HCT116 (cell line): Measurements from ENCODE around the gene LRP2.

Source experiments
- CTCF ChIP-seq, 3 experiments: fragments of 200-600 bp in 1 of 3; sonication (generic) in 1 of 3; IDR thresholded peaks in 2 of 3; conservative IDR thresholded peaks in 1 of 3; 2 replicates each; pipeline ENCODE4 v1.5.1; 2012 to 2017; ENCODE audit warnings: low read depth in 2 of 3, low read length in 2 of 3, antibody characterized with exemption in 1 of 3, borderline replicate concordance in 1 of 3, control low read depth in 1 of 3, mild to moderate bottlenecking in 1 of 3, mixed read lengths in 1 of 3, mixed run types in 1 of 3, moderate library complexity in 1 of 3; ENCODE audit not compliant: insufficient read depth in 1 of 3
- EZH2 ChIP-seq: fragments of 200-600 bp; sonication (generic); IDR thresholded peaks from 2 replicates; pipeline ENCODE4 v1.6.1; 2017; ENCODE audit warnings: antibody characterized with exemption, mixed run types
- EZH2phosphoT487 ChIP-seq: fragments of 200-600 bp; IDR thresholded peaks from 2 replicates; pipeline ENCODE4 v1.6.1; 2018; ENCODE audit warnings: antibody characterized with exemption, borderline replicate concordance
- FOSL1 ChIP-seq: IDR thresholded peaks from 2 replicates; pipeline ENCODE4 v1.6.1; 2012; ENCODE audit warnings: low read depth
- MAX ChIP-seq: IDR thresholded peaks from 2 replicates; pipeline ENCODE4 v1.6.1; 2012
- POLR2A ChIP-seq: IDR thresholded peaks from 2 replicates; pipeline ENCODE4 v1.7.0; 2011; ENCODE audit warnings: borderline replicate concordance; ENCODE audit not compliant: insufficient read depth, insufficient read length; ENCODE audit errors: extremely low read depth
- RAD21 ChIP-seq: IDR thresholded peaks from 2 replicates; pipeline ENCODE4 v1.6.1; 2012; ENCODE audit warnings: low read depth, mild to moderate bottlenecking
- SIN3A ChIP-seq: IDR thresholded peaks from 2 replicates; pipeline ENCODE4 v1.6.1; 2012; ENCODE audit warnings: low read depth
- SRF ChIP-seq: IDR thresholded peaks from 2 replicates; pipeline ENCODE4 v1.6.1; 2012; ENCODE audit warnings: low read depth
- TCF7L2 ChIP-seq: IDR thresholded peaks from 2 replicates; pipeline ENCODE4 v1.7.0; 2011; ENCODE audit warnings: borderline replicate concordance, inconsistent platforms; ENCODE audit not compliant: insufficient read depth, insufficient read length; ENCODE audit errors: extremely low read depth
- YY1 ChIP-seq: IDR thresholded peaks from 2 replicates; pipeline ENCODE4 v1.6.1; 2011; ENCODE audit warnings: low read length, low read depth, moderate library complexity, mild to moderate bottlenecking; ENCODE audit not compliant: insufficient replicate concordance; ENCODE audit errors: extremely low read depth
- ZNF274 ChIP-seq: fragments of 200-500 bp; sonication (Bioruptor generic); IDR thresholded peaks from 2 replicates; pipeline ENCODE4 v1.6.1; 2014; ENCODE audit warnings: mild to moderate bottlenecking, low read depth, low read length, inconsistent platforms
- TF ChIP-seq, protein P1 (sequence below): IDR thresholded peaks from 2 replicates; pipeline ENCODE4 v1.6.1; 2012

DNA sequence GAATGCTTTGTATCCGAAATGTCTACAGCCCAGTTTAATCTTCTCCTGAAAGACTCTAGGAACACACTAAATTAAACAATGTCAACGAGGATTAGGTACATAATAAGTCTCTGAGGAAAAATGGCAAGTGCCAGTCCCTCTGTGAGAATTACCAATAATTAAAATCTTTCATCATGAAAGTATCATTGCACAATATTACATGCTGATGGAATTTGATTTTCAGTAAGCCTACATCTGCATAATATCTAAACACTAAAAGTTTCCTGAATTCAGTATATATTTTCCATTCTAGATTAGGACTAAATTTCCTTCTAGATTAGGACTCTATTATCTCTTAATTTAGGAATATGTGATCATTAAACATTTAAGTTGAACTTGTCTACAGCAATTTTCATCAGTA, 132.1 kb downstream of the LRP2 start:
- TF ChIP-seq CTCF (IDR thresholded peaks at IDR 0.05 in 2 of 3, conservative IDR thresholded peaks at IDR 0.05 in 1 of 3; ENCODE audit: borderline replicate concordance in 1 of 3, insufficient read depth in 1 of 3, low read depth in 2 of 3, low read length in 2 of 3), result no peak
- no peak for TF ChIP-seq SRF
- no peak for TF ChIP-seq EZH2
- TF ChIP-seq POLR2A, result no peak
- TF ChIP-seq TCF7L2, result no peak
- TF ChIP-seq MAX, result no peak
- no peak for TF ChIP-seq EZH2phosphoT487
- no peak for TF ChIP-seq ZNF274
- no peak for TF ChIP-seq FOSL1
- TF ChIP-seq, protein P1, sequence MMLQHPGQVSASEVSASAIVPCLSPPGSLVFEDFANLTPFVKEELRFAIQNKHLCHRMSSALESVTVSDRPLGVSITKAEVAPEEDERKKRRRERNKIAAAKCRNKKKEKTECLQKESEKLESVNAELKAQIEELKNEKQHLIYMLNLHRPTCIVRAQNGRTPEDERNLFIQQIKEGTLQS, result no peak
- no peak for TF ChIP-seq YY1
- TF ChIP-seq RAD21, result no peak
- no peak for TF ChIP-seq SIN3A
